HAP-1 (cell line): Measurements from ENCODE around the gene SRSF9.

Experiments
- DNase-seq, 2 experiments: peaks; one replicate each; pipeline ENCODE4 v3.0.0-alpha.2; 2016 to 2020; ENCODE audit warnings: low spot score in 2 of 2
- H3K27me3 ChIP-seq: fragments of 250-450 bp; sonication (Bioruptor Pico); 2 replicates; pipeline ENCODE4 v1.5.1; 2020; ENCODE audit warnings: low read depth, mild to moderate bottlenecking, moderate library complexity
- H3K36me3 ChIP-seq: fragments of 250-450 bp; sonication (Bioruptor Pico); replicated peaks from 2 replicates; pipeline ENCODE4 v1.5.1; 2020; ENCODE audit warnings: mild to moderate bottlenecking
- H3K4me1 ChIP-seq: fragments of 250-450 bp; sonication (Bioruptor Pico); 2 replicates; pipeline ENCODE4 v1.5.1; 2020; ENCODE audit warnings: mild to moderate bottlenecking
- H3K4me3 ChIP-seq: fragments of 250-450 bp; sonication (Bioruptor Pico); 2 replicates; pipeline ENCODE4 v1.5.1; 2020; ENCODE audit warnings: mild to moderate bottlenecking, moderate library complexity
- H3K9me3 ChIP-seq: fragments of 250-450 bp; sonication (Bioruptor Pico); 2 replicates; pipeline ENCODE4 v1.5.1; 2020; ENCODE audit warnings: mild to moderate bottlenecking, moderate library complexity
- in situ Hi-C: fragments of 300-500 bp; cut with MboI; formaldehyde crosslinking; loops from 3 replicates; pipeline ENCODE4 v1.14.3; 2020; ENCODE audit warnings: low sequenced_read_pairs, inconsistent platforms, mixed read lengths

The SRSF9 gene

DNA sequence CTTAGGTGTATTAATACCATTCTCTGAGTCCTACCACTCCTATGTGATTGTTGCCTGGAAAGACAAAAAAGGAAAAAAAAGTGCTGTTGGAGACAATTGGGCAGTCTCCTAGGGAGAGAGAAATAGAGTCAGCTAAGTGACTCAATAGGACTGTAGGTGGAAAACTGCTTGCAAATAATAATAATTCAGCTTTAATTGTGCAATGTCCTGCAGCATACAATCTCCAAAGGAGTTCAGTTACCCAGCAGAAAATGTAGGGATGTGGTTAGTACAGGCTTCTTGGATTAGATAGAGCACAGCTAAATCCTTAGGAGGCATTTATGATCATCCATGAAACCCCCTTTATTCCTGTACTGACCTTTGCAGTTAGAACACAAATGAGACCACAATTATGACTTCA, 3.0 kb upstream of the SRSF9 start:
- Histone ChIP-seq H3K36me3 (peaks cover 1% of the 10 kb centered on the region), H3K4me1 (peaks cover 7% of the 10 kb centered on the region), H3K27me3 (no peaks in the 10 kb centered on the region), H3K9me3 (no peaks in the 10 kb centered on the region), H3K4me3 (no peak overlapping the region)
- no peak for DNase-seq
- in situ Hi-C loops: no loop called here

DNA sequence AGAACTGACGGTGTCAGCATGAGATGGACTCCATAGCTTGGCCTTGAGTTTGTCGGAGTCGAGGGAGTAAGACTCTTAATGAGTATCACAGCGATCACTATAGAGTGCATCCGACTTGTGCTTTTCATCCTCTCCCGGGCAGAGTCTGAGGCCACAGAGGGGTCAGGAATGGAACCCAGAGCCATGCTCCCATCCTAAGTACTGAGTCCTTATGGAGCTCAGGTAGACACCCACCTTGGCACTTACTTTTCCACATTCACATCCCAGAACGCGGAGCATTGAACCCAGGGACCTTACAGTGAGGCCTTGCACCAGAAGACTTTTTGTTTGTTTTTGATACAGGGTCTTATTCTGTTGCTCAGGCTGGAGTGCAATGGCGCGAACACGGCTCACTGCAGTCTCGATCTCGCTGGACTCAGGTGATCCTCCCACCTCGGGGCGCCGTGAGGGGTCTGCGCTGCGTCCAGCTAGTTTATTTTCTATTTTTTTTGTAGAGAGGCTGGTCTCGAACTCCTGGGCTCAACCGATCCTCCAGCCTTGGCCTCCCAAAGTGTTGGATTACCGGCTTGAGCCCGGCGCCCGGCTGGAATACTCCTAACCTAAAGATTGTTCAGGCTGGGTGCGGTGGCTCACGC, 719 bp upstream of the SRSF9 start:
- Histone ChIP-seq H3K4me3 (peak overlapping the region; percentile 79), H3K4me1 (peaks cover 22% of the 10 kb centered on the region), H3K36me3 (peaks cover 16% of the 10 kb centered on the region), H3K27me3 (no peaks in the 10 kb centered on the region), H3K9me3 (no peaks in the 10 kb centered on the region)
- in situ Hi-C loops: no loop called here
- DNase-seq: peak; percentile 32 to 35

- DNase-seq: peak in 1 of 2 experiments; percentile 47
- no peaks in the 10 kb centered on the region for H3K27me3 ChIP-seq
- H3K9me3 ChIP-seq: no peaks in the 10 kb centered on the region
- peak overlapping the region; percentile 79 for H3K4me3 ChIP-seq
- H3K4me1 ChIP-seq: peaks cover 22% of the 10 kb centered on the region
- in situ Hi-C loops: no loop called here
- peaks cover 29% of the 10 kb centered on the region for H3K36me3 ChIP-seq
Observed at GRCh38 chr12:120468821-120469449, 613 bp downstream of the SRSF9 start.

- H3K9me3 ChIP-seq: no peaks in the 10 kb centered on the region
- peaks cover 35% of the 10 kb centered on the region for H3K36me3 ChIP-seq
- peak in 1 of 2 experiments; percentile 40 for DNase-seq
- in situ Hi-C loops: no loop called here
- H3K27me3 ChIP-seq: no peaks in the 10 kb centered on the region
- H3K4me1 ChIP-seq: peaks cover 22% of the 10 kb centered on the region
- H3K4me3 ChIP-seq: peak overlapping the region; percentile 79
Observed at GRCh38 chr12:120468325-120468820, 1.2 kb downstream of the SRSF9 start.

- Histone ChIP-seq H3K36me3 (peaks cover 44% of the 10 kb centered on the region), H3K4me1 (peaks cover 22% of the 10 kb centered on the region), H3K9me3 (no peaks in the 10 kb centered on the region), H3K27me3 (no peaks in the 10 kb centered on the region), H3K4me3 (no peak overlapping the region)
- in situ Hi-C loops: no loop called here
- no peak for DNase-seq
Observed at GRCh38 chr12:120467439-120467838, 2.1 kb downstream of the SRSF9 start.

DNA sequence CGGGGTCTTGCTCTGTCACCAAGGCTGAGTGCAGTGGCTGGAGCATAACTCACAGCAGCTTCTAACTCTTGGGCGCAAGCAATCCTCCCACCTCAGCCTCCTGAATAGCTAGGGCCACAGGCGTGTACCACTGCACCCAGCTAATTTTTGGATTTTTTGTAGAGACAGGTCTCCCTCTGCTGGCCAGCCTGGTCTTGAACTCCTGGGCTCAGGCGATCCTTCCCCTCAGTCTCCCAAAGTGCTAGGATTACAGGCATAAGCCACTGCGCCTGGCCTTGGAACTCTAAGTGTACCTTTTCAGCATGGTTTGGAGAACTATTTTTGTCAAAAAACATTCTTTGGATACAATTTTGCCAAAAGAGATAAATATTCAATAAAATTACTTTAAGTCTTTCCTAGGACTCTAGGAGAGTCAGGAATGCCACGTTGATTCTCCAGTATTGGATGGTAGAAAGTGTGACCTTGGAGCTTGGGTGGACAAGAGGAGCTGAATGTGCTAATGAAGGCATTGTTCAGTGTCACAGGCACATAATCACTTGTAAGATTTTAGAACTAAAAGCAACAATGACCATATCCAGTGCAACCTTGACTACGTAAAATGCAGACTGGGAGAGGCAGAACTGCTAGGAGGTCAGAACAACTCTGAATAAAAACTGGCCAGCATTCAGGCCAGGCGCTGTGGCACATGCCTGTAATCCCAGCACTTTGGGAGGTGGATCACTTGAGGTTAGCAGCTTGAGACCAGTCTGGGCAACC, 2.8 kb downstream of the SRSF9 start:
- Histone ChIP-seq H3K36me3 (peaks cover 51% of the 10 kb centered on the region), H3K4me1 (peaks cover 22% of the 10 kb centered on the region), H3K27me3 (no peaks in the 10 kb centered on the region), H3K4me3 (no peak overlapping the region), H3K9me3 (no peaks in the 10 kb centered on the region)
- peak; percentile 67 to 81 for DNase-seq
- in situ Hi-C loops: no loop called here

DNA sequence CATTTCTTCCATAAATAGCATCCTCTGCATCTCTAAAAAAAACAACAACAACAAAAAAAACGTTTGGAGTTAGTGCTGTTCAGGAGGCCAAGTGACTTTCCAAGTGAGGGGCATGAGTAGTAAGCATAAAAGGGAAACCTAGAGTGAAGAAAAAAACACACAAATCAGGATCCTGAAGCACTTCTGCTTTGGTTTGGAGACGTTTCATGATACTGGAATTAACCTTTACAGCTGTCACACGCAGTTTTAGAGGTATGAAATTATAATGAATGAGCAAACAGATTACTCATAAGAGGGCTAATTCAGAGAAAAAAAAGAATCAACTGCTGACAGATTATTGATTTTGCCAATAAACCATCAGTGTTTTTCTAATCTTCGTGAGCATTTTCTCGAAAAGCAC, 3.8 kb downstream of the SRSF9 start:
- peaks cover 19% of the 10 kb centered on the region for H3K4me1 ChIP-seq
- no peaks in the 10 kb centered on the region for H3K9me3 ChIP-seq
- DNase-seq: no peak
- no peak overlapping the region for H3K4me3 ChIP-seq
- in situ Hi-C loops: no loop called here
- no peaks in the 10 kb centered on the region for H3K27me3 ChIP-seq
- H3K36me3 ChIP-seq: peaks cover 61% of the 10 kb centered on the region

DNA sequence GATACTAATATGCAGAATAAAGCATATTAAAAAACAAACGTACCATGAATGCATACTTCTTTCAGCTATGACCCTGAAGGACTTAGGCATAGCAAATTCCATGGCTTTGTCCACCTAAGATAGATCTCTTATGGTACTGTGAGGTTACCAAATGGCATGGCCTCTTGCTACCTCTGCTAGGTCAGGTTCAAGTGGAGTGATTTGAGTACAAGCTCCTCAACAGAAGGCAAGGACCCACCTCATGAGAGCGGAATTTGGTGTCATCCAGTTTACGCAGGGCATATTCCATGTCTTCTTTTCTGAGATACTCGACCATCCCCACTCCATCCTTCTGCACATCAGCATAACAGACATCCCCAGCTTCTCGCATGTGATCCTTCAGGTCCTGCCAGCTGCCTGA, 5.8 kb downstream of the SRSF9 start:
- Histone ChIP-seq H3K9me3 (no peaks in the 10 kb centered on the region), H3K27me3 (no peaks in the 10 kb centered on the region), H3K4me1 (peaks cover 17% of the 10 kb centered on the region), H3K4me3 (no peak overlapping the region), H3K36me3 (peaks cover 80% of the 10 kb centered on the region)
- no peak for DNase-seq
- in situ Hi-C loops: no loop called here

- in situ Hi-C loops: no loop called here
- peaks cover 91% of the 10 kb centered on the region for H3K36me3 ChIP-seq
Observed at GRCh38 chr12:120462099-120462640, 7.4 kb downstream of the SRSF9 start.

DNA sequence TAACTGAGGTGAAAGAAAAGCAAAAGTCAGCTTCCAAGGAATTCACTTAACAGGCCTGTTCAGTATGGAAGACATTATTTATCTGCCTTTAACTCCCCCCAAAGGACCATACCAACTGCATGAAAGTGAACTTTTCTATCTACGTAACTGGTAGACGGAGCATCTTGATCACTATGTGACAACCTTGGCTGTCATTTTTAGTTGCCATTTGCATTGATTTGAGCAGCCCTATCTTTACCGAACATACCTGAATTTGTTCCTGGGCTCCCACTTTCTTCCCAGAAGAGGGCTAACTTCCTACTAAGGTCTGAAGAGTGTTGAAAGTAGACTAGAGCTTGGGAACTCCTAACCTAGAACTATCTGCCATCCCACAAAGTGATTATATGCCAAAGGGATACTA, 9.4 kb downstream of the SRSF9 start:
- in situ Hi-C loops: no loop called here
- H3K27me3 ChIP-seq: no peaks in the 10 kb centered on the region
- H3K36me3 ChIP-seq: peaks cover 89% of the 10 kb centered on the region
- H3K9me3 ChIP-seq: no peaks in the 10 kb centered on the region
- no peak for DNase-seq
- no peaks in the 10 kb centered on the region for H3K4me1 ChIP-seq
- no peak overlapping the region for H3K4me3 ChIP-seq

More at GRCh38 chr12:120462099-120462640, 7.4 kb downstream of the SRSF9 start:
- peaks cover 12% of the 10 kb centered on the region for H3K4me1 ChIP-seq
- no peak overlapping the region for H3K4me3 ChIP-seq
- H3K27me3 ChIP-seq: no peaks in the 10 kb centered on the region
- no peak for DNase-seq
- no peaks in the 10 kb centered on the region for H3K9me3 ChIP-seq

DNA sequence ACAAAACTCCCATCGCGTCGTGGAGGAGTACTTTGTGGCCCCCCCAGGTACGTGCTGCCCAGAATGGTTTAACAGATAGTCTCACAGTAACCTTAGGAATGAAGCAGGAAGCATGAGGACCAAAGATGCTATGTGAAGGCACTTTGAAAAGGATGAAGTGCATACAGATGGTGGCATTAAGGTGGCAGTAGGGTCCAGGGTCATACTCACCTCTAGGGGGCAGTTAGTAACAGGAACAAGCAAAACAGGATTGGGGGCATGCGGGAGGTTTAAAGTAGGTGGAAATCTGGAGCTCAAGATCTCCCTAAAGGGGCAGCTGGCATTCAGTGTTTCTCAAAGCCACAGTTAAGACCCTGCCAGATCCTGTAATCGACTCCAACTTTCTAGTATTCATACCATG, 12.4 kb downstream of the SRSF9 start:
- H3K9me3 ChIP-seq: no peaks in the 10 kb centered on the region
- no peaks in the 10 kb centered on the region for H3K27me3 ChIP-seq
- in situ Hi-C loops: no loop called here
- no peaks in the 10 kb centered on the region for H3K4me1 ChIP-seq
- no peak for DNase-seq
- no peak overlapping the region for H3K4me3 ChIP-seq
- peaks cover 78% of the 10 kb centered on the region for H3K36me3 ChIP-seq

DNA sequence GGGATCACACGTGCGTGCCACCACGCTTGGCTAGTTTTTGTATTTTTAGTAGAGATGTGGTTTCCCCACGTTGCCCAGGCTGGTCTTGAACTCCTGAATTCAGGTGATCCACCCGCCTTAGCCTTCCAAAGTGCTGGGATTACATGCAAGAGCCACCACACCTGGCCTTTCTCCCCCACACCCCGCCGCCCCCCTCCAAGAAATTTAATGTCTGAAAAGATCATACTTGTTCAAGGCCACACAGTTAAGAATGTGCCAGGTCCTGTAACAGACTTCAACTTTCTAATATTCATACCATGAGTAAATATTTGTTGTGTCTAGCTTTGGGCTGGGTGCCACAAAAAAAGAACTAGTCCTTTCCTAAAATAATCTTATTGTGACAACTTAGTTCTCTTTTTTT, 14.2 kb downstream of the SRSF9 start:
- Histone ChIP-seq H3K4me1 (no peaks in the 10 kb centered on the region), H3K36me3 (peaks cover 75% of the 10 kb centered on the region), H3K27me3 (no peaks in the 10 kb centered on the region), H3K9me3 (no peaks in the 10 kb centered on the region), H3K4me3 (no peak overlapping the region)
- DNase-seq: no peak
- in situ Hi-C loops: no loop called here

DNA sequence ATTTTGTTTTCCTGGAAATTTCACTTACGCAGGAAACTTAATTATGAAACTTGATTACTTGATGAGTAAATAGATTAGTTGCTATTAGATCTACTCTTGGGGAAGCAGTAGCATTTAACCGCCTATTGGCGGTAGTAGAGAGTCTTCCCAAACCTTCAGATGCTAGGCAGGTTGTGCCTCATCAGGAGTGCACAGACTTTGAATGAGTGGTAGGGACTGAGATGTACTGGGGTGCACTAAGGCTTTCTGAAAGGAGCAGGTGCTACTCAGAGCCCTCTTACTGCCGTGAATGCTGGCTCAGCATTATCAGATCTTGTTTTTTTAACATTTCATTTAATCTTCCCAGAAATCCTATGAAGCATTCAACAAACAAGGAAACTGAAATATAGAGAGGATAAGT, 15.6 kb downstream of the SRSF9 start:
- Histone ChIP-seq H3K27me3 (no peaks in the 10 kb centered on the region), H3K4me3 (no peak overlapping the region), H3K9me3 (no peaks in the 10 kb centered on the region), H3K36me3 (peaks cover 75% of the 10 kb centered on the region), H3K4me1 (no peaks in the 10 kb centered on the region)
- in situ Hi-C loops: no loop called here
- peak in 1 of 2 experiments; percentile 56 for DNase-seq
